HG03159 (cell line): ENCODE results near the gene FOXK1.
A peak's percentile ranks its signal among the peaks of the same experiment; 100 is the strongest.

Experiments
- ATAC-seq: cut with Tn5 transposase; IDR thresholded peaks from one replicate; pipeline ENCODE4 v1.9.1; 2021; ENCODE audit warnings: mild to moderate bottlenecking, moderate library complexity; ENCODE audit not compliant: unreplicated experiment

The FOXK1 gene

DNA sequence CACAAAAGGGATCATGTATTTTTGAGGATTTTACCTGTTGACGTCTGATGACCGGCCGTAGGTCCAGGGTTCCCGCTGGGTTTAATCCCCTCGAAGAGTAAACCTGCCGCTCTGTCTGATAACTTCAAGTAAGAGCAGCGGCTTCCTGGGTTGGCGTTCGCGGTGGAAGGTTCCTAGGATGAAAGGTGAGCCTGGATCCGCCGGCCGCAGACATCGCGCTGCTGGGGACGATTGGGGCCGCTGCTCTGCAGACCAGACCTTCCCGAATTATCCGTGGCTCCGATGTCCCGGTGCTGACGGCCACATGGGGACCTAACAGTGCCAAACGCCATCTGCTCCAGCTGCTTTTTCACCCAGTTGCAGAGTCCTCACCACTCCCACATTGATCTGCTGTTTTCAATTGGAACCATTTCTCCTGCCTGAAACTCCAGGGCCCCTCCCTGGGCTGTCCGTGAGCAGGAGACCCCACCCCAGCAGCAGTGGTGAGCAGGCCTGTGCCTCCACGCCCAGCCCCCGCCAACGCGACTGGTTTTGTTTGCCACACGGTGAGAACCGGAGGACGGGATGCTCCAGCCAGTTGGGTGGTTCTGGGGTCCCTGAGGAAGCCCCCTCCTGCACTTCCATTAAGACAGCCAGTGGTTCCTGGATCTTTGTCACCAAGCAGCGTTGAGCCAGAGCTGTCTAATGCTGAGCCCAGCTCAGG is 81.1 kb downstream of the FOXK1 start:
- no peak for ATAC-seq

GRCh38 chr7:4763794-4764185 is 81.7 kb downstream of the FOXK1 start:
- ATAC-seq = no peak

DNA sequence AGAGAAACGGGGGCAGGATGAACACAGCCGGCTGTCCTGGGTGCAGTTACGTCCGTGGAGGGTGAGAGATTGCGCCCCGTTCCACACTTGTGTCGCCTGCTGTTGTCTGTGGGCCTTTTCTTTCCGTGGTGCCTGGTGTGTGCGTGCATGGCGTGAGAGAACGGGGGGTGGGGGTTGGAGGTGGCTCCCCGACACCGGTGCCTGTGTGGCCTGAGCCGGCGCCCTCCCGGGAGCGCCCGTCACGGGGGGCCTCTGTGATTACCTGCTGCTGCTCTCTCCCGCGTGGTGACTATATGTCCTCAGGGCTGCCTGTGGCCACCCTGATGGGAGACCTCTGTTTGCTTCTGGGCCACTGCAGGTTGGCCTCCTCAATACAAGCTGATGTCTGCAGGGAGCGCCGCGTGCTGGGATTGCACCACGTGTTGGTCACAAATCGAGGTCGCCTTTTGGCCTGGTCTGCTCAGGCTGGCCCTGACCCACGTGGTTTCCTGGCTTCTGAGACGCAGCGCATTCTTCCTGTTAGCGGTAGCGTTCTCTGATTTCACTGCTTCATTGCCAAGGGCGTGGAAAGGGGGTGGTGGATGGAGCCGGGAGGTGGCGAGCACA is 82.4 kb downstream of the FOXK1 start:
- no peak for ATAC-seq

DNA sequence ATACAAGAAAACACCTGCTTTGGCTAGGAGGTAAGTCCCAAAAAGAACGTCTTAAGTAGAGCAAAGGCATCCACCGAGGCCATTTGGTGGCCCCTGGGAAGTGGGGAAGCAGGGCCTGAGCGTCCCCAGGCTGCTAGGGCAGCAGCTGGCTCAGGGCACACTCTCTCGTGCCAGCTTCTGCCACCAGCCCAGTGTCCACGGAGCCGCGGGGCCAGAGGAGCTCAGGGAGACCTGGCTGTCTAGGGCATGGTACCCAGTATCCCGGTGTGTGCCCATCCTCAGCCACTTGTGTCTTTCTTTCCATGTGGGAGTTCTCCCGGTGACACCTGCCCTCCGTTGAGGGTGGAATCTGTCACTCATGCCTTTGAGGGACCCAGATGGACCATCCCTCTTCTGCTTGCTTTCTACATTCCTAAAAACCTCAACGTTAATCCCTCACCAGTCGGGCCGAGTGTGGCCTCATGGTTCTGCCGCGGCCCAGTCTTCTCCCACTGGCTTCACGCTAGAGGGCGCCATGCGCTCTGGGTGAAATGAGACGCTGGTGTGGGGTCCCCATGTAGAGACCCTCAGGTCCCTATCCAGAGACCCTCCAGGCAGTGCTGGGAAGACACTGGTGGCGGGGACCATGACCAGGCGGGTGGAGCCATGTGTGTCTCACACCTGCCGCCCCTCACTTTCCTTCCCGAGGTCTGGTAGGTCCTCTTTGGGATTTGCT is 83.8 kb downstream of the FOXK1 start:
- no peak for ATAC-seq

DNA sequence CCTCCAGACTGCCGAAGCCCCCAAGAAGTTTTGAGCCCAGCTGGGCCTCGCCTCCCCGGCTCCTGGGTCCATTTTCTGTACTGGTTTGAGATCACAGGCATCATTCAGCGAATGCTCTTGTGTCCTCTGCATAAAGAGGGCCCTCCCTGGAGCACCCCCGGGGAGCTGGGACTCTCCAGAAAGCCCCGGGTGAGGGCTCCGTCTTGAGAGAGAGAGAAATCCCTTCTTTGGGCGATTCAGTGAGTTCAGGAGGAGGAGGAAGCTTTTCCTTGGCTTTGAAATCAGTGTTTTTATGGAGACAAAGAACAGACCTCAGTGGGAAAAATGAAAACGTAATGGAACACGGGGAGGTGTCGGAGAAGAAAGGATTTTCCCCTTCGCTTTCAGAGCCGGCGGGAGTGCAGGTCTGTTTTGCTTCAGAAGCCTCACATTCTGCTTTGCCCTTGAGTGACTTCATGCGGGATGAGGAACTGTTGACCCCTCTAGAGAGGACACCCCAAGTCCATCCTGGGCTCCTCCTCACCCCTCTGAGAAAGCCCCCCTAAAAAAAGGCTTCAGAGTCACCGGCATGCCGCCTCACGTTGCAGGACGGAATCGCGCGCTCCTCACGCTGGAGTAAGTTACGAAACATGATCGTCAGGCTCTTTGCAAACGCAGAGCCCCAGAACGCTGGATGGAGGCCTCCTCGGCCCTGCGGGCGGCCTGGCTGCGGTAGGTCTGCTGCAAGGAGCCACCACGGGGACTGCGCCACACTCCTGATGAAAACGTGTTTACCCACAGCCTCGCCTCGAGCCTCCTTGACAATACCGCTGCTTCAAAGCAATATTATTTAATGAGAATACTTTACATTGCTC is 84.8 kb downstream of the FOXK1 start:
- ATAC-seq = no peak

GRCh38 chr7:4768597-4769569 is 86.8 kb downstream of the FOXK1 start:
- no peak for ATAC-seq

DNA sequence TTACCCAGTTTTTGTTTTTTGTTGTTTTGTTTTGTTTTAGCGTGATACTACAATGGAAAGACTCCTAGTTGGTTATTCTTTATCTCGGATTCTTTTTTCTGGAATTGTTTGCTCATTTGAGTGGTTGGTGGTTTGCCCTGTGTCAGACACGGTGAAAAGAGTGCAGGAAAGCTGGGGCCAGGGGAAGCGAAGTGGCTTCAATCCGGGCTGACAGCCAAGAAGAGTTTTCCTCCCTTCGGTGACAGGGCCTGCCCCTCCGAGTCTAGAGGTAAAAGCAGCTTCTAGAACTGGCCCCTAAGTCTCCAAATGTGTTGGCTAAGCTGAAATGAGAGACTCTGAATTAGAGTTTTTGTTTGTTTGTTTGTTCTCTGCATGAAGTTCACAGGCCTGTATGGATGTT is 87.7 kb downstream of the FOXK1 start:
- no peak for ATAC-seq

DNA sequence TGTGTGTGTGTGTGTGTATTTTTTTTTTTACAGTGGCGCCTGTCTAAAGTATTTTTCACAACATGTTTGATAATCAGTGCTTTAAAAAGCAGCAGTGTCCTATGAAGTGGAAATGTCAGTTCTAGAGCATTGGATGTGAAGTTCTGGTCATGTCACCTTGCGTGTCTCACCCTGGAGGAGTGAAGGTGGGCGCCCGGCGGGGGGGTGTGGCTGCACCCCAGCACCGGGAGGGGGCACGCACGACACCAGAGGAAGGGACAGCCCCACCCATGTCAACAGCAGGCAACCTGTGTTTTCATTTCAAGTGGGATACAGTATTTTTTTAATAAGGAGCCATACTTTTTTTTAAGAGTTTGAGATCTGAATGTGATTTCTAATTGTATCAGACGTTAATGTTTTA is 88.8 kb downstream of the FOXK1 start:
- no peak for ATAC-seq

DNA sequence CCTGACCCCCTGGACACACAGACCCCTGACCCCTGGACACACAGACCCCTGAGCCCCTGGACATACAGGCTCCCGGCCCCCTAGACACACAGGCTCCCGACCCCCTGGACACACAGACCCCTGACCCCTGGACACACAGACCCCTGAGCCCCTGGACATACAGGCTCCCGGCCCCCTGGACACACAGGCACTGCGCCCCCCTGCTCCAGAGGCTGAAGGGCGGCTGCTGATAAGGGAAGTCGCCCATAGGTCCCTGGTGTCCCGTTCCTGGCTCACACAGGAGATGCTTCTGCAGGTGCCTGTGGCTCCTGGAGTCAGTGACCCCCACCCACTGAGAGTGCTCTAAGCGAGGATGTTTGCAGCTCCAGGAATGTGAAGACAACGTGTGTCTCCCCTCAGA is 89.6 kb downstream of the FOXK1 start:
- no peak for ATAC-seq

GRCh38 chr7:4772306-4772705 is 90.2 kb downstream of the FOXK1 start:
- ATAC-seq = no peak

DNA sequence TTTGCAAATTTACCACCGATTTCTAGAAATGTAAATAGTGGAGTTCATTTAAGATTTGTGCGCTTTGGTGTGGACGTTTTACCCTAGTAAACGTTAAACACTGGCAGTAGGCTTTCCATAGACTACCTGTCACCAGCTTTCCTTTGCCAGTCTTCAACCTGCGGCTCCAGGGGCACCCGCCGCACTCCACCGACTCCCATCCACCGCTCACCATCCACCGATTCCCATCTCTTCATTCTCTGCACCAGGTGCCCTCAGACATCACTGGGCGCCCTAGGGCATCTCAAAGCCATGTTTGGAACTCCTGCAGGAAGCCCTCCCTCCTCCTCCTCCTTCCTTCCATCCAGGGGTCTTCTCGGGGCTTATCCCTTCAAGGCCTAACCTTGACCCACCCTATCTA is 91.9 kb downstream of the FOXK1 start:
- no peak for ATAC-seq

- peak; percentile 31 for ATAC-seq
These were observed 92.7 kb downstream of the FOXK1 start for GRCh38 chr7:4774658-4775249.

- peak; percentile 88 for ATAC-seq
These were observed 93.3 kb downstream of the FOXK1 start, which contains the start of gene AP5Z1 for GRCh38 chr7:4775250-4775847. TSS of gene AP5Z1 (plus strand) at chr7:4775623. CDS start at chr7:4775716, 93 bp downstream.

DNA sequence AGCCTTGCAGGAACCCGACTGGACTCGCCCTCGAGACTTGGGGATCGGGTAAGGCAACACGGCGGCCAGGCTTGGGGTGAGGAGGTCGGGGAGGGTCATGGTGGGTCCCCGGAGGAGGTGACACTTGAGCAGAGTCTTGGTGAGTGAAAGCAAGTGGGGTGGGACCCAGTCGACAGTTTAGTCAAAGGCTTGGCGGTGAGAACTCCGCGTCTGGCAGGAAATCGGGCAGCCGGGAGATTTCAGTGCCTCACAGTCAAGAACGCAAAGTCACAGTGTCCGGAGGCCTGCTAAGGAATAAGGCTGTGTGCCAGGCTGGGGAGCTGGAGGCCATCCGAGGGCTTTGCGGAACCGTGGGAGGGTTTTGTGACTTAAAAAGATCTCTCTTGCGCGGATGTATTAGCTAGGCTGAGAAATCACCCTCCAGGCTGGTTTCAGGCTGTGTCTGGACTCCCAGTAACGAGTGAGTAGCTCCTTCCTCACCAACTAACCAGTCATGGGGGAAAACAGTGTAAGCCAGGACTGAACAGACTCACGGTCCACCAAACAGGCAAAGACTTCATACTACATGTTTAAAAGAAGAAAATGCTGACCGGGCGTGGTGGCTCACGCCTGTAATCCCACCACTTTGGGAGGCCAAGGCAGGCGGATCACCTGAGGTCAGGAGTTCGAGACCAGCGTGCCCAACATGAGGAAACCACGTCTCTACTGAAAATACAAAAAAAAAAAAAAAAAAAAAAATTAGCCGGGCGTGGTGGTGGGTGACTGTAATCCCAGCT is 93.9 kb downstream of the FOXK1 start:
- ATAC-seq = peak; percentile 23

DNA sequence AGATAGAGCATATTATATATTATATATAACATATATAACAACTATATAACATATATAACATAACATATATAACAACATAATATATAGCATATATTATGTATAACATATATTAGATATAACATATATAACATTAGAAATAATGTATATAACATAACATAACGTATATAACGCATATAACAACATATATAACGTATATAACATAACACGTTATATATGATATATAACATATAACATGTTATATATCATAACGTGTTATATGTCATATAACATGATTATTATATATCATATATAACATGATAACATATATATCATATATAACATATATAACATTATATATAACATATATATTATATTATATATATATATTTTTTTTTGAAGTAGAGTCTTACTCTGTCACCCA is 97.0 kb downstream of the FOXK1 start:
- no peak for ATAC-seq

DNA sequence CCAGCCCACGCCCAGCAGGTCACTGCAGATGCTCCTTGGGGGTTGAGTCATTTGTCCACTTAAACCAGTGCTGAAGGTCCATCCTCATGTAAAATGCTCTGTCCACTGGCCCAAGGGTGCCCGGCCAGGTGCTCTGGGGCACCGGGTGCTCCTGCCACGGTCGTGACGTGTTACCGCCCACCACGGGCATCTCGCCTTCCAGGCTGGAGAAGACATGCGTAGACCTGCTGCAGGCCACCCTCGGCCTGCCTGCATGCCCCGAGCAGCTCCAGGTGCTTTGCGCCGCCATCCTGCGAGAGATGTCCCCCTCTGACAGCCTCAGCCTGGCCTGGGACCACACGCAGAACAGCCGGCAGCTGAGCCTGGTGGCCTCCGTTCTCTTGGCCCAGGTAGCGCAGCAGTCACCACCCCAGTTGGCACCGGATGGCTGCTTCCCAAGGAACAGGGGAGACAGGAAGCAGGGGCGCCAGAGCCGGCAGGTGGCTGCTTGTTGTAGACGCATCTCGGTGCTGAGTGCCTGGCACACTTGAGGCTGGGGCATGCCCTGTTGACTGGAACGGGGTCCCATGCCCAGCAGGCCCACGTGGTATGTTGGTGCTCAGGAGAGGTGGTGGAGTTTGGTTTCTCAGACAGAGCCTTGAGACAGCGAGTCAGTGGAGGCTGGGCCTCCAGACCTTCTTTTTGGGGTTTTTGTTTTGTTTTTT is 99.4 kb downstream of the FOXK1 start:
- ATAC-seq = no peak

DNA sequence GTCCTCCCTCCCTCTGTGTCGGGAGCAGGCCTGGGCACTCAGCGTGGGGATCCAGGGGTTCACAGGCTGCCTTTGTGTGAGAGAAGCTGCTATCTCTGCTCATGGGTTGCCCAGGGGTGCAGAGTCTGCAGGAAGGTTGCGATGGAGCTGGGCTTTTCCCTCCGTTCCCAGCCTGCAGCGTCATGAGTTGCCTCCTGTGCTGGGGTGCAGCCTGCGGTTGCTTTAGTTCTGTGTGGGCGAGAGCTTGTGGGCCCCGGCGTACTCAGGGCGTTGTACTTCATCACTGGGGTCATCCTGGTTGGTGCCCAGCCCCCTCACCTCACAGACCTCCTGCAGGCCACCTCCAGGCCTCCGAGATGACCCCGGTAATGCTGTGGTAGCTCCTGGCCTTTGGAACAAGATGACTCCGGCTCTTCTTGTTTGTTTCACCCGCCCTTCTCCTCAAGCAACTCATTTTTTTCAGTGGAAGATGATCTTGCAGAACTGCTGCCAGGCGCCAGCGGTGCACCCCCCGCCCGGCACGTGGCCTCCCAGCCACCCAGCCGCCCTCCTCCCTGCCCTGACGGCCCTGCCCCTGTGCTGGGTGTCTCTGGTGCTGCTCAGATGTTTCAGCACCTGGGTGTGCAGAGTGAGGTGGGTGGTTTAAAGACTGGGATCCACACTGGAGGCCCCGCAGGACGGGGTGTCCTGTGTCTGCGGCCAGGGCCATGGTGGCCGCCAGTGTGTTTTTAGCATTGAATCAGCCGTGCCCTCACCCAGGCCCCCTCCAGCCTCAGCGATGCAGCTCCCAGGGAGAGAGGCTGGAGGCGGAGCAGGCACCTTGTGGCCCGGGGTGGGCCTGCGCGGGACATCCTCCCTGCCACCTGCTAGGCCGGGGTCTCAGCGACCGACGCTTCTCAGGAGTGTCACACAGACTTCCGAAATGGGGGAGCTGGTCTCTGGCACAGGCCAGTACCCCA is 100.5 kb downstream of the FOXK1 start:
- ATAC-seq = no peak
